HepG2 (cell line): ENCODE measurements around the gene CIBAR2. TPM values are rescaled to one million over a fixed set of nuclear protein-coding genes. Genes with fewer than 3 reads are reported as not detected.

Experiments used
- FOXJ3 ChIP-seq: sonication (generic); formaldehyde crosslinking; IDR thresholded peaks from 2 replicates; pipeline ENCODE4 v1.4.0; 2020; ENCODE audit warnings: missing genetic modification reagents, mild to moderate bottlenecking, borderline replicate concordance
- FOXK2 ChIP-seq: fragments of 450-650 bp; IDR thresholded peaks from 2 replicates; pipeline ENCODE4 v1.6.1; 2016
- FOXM1 ChIP-seq: sonication (generic); formaldehyde crosslinking; IDR thresholded peaks from 2 replicates; pipeline ENCODE4 v1.5.0; 2020; ENCODE audit warnings: missing genetic modification reagents
- GABPB1 ChIP-seq: IDR thresholded peaks from 2 replicates; pipeline ENCODE4 v1.6.1; 2016; ENCODE audit warnings: mild to moderate bottlenecking, missing genetic modification reagents, moderate library complexity, missing compliant biosample characterization
- HIVEP1 ChIP-seq: sonication (generic); formaldehyde crosslinking; IDR thresholded peaks from 2 replicates; pipeline ENCODE4 v1.4.0; 2020; ENCODE audit warnings: mild to moderate bottlenecking, missing genetic modification reagents
- HNF1B ChIP-seq: sonication (generic); formaldehyde crosslinking; IDR thresholded peaks from 2 replicates; pipeline ENCODE4 v1.5.1; 2020; ENCODE audit warnings: mild to moderate bottlenecking, moderate library complexity, missing genetic modification reagents
- ISX ChIP-seq: sonication (generic); formaldehyde crosslinking; conservative IDR thresholded peaks from 2 replicates; pipeline ENCODE4 v1.5.0; 2020; ENCODE audit warnings: missing genetic modification reagents
- KDM3A ChIP-seq: IDR thresholded peaks from 2 replicates; pipeline ENCODE4 v1.6.1; 2018; ENCODE audit warnings: low read depth, missing compliant biosample characterization
- KLF13 ChIP-seq: sonication (generic); formaldehyde crosslinking; IDR thresholded peaks from 2 replicates; pipeline ENCODE4 v1.4.0; 2020; ENCODE audit warnings: mild to moderate bottlenecking, missing genetic modification reagents
- NCOA5 ChIP-seq: sonication (generic); formaldehyde crosslinking; IDR thresholded peaks from 2 replicates; pipeline ENCODE4 v1.4.0; 2020; ENCODE audit warnings: missing genetic modification reagents
- NFE2L2 ChIP-seq: fragments of 150-350 bp; IDR thresholded peaks from 2 replicates; pipeline ENCODE4 v1.6.1; 2014; ENCODE audit warnings: low read length
- NONO ChIP-seq, 2 experiments: fragments of 450-650 bp in 1 of 2; sonication (generic) in 1 of 2; formaldehyde crosslinking in 1 of 2; IDR thresholded peaks in 1 of 2; conservative IDR thresholded peaks in 1 of 2; 2 replicates each; pipeline versions ENCODE4 v1.6.1 to v1.8.0; 2017 to 2022; ENCODE audit warnings: mild to moderate bottlenecking in 1 of 2, missing genetic modification reagents in 1 of 2, moderate library complexity in 1 of 2
- PREB ChIP-seq: sonication (generic); formaldehyde crosslinking; IDR thresholded peaks from 2 replicates; pipeline ENCODE4 v1.4.0; 2020; ENCODE audit warnings: missing genetic modification reagents
- SETDB1 ChIP-seq: sonication (generic); formaldehyde crosslinking; IDR thresholded peaks from 2 replicates; pipeline ENCODE4 v1.5.1; 2020; ENCODE audit warnings: missing genetic modification reagents, mild to moderate bottlenecking, borderline replicate concordance
- SMARCC2 ChIP-seq: fragments of 450-650 bp; IDR thresholded peaks from 2 replicates; pipeline ENCODE4 v1.6.1; 2017; ENCODE audit warnings: antibody characterized with exemption, mild to moderate bottlenecking
- SYNCRIP ChIP-seq: fragments of 200-400 bp; formaldehyde crosslinking; IDR thresholded peaks from 2 replicates; pipeline ENCODE4 v1.6.1; 2018; ENCODE audit warnings: mild to moderate bottlenecking, low read depth, low read length; ENCODE audit not compliant: insufficient read depth
- TEAD2 ChIP-seq: sonication (generic); formaldehyde crosslinking; IDR thresholded peaks from 2 replicates; pipeline ENCODE4 v1.9.0; 2021; ENCODE audit warnings: missing genetic modification reagents
- ZFAT ChIP-seq: sonication (generic); formaldehyde crosslinking; conservative IDR thresholded peaks from 2 replicates; pipeline ENCODE4 v1.8.1; 2023; ENCODE audit warnings: missing genetic modification reagents, inconsistent platforms
- ZNF18 ChIP-seq: sonication (generic); formaldehyde crosslinking; IDR thresholded peaks from 2 replicates; pipeline ENCODE4 v1.8.0; 2022; ENCODE audit warnings: mild to moderate bottlenecking, missing genetic modification reagents; ENCODE audit not compliant: insufficient replicate concordance
- ZNF350 ChIP-seq: sonication (generic); formaldehyde crosslinking; IDR thresholded peaks from 2 replicates; pipeline ENCODE4 v1.4.0; 2020; ENCODE audit warnings: mild to moderate bottlenecking, low read depth, missing genetic modification reagents, borderline replicate concordance
- ZNF468 ChIP-seq: sonication (generic); formaldehyde crosslinking; IDR thresholded peaks from 2 replicates; pipeline ENCODE4 v1.8.0; 2022; ENCODE audit warnings: mild to moderate bottlenecking, moderate library complexity, missing genetic modification reagents
- ZNF569 ChIP-seq: sonication (generic); formaldehyde crosslinking; IDR thresholded peaks from 2 replicates; pipeline ENCODE4 v1.5.0; 2020; ENCODE audit warnings: mild to moderate bottlenecking, missing genetic modification reagents, moderate library complexity, borderline replicate concordance
- ZNF678 ChIP-seq: sonication (generic); formaldehyde crosslinking; IDR thresholded peaks from 2 replicates; pipeline ENCODE4 v1.4.0; 2020; ENCODE audit warnings: mild to moderate bottlenecking, missing genetic modification reagents
- ZSCAN31 ChIP-seq: sonication (generic); formaldehyde crosslinking; IDR thresholded peaks from 2 replicates; pipeline ENCODE4 v1.5.0; 2020; ENCODE audit warnings: low read depth, mild to moderate bottlenecking, missing genetic modification reagents
- ZSCAN5A ChIP-seq: sonication (generic); formaldehyde crosslinking; IDR thresholded peaks from 2 replicates; pipeline ENCODE4 v1.8.0; 2022; ENCODE audit warnings: mild to moderate bottlenecking, missing genetic modification reagents, borderline replicate concordance
- polyA plus RNA-seq, 8 experiments: library from polyadenylated mRNA; depleted of rRNA in 3 of 8; stranded (reverse) in 7 of 8; unstranded in 1 of 8; fragments of >200 nt; fragmentation: Illumina TruSeq in 4 of 8; extraction: Trizol in 4 of 8; gene quantifications; 2 replicates each; pipeline versions ENCODE4 v1.2.1 to v1.2.3, GENCODE V29; 2011 to 2016; ENCODE audit warnings: low read depth in 4 of 8, missing spikeins in 1 of 8, mixed read lengths in 1 of 8; ENCODE audit not compliant: insufficient read depth in 1 of 8
- total RNA-seq, 5 experiments: library from RNA; depleted of rRNA; stranded (reverse); fragments of >200 nt; fragmentation: Illumina TruSeq; extraction: Trizol; gene quantifications; 2 replicates each; pipeline ENCODE4 v1.2.3, GENCODE V29; 2016; ENCODE audit warnings: low read depth in 1 of 5

The CIBAR2 gene
- total and polyA plus RNA-seq, 2 of the 13 experiments (the other 11 are each of a cell fraction or from before 2014, with no cell fraction given): not detected

- TF ChIP-seq ZNF18: no peak
- TF ChIP-seq ZNF569 (CRISPR knock-in tag): no peak
- TF ChIP-seq ZNF468 (CRISPR knock-in tag): no peak
- TF ChIP-seq NCOA5 (CRISPR knock-in tag): no peak
- TF ChIP-seq KLF13 (CRISPR knock-in tag): no peak
- no peak for TF ChIP-seq NONO (IDR thresholded peaks at IDR 0.05)
- peak; percentile 57; the same call in 1 of the 2 replicates for TF ChIP-seq NONO (CRISPR knock-in tag; conservative IDR thresholded peaks at IDR 0.05)
- no peak for TF ChIP-seq ZSCAN5A (CRISPR knock-in tag)
- TF ChIP-seq SMARCC2: no peak
- no peak for TF ChIP-seq ISX (CRISPR knock-in tag)
- peak; percentile 27; the same call in 1 of the 2 replicates for TF ChIP-seq KDM3A
- TF ChIP-seq HIVEP1 (CRISPR knock-in tag): no peak
- no peak for TF ChIP-seq PREB
- TF ChIP-seq SETDB1 (CRISPR knock-in tag): no peak
- 0 out of 2 replicates have a peak, but pooled peaks have one; percentile 56 for TF ChIP-seq GABPB1 (CRISPR knock-in tag)
- no peak for TF ChIP-seq SYNCRIP
- TF ChIP-seq FOXK2: no peak
- TF ChIP-seq ZNF350 (CRISPR knock-in tag): peak; percentile 18
- no peak for TF ChIP-seq ZSCAN31 (CRISPR knock-in tag)
- no peak for TF ChIP-seq ZFAT (CRISPR knock-in tag)
- TF ChIP-seq FOXM1: no peak
- TF ChIP-seq HNF1B: no peak
- no peak for TF ChIP-seq ZNF678 (CRISPR knock-in tag)
- no peak for TF ChIP-seq TEAD2 (CRISPR knock-in tag)
- no peak for TF ChIP-seq NFE2L2
- TF ChIP-seq FOXJ3 (CRISPR knock-in tag): no peak
These were observed 39.5 kb upstream of the CIBAR2 start (continued) for GRCh38 chr16:85151603-85152413.
